ENCODE data around the gene ERFL.
"Not testable (repeated sequence)": the region's sequence is repeated elsewhere in the genome, so short reads cannot be mapped to it uniquely, and the experiment has no call there.

The ERFL gene

GRCh38 chr19:41926763-41927496, 1.3 kb downstream of the ERFL start:
- no peak for DNase-seq (ENCODE audit: low read depth in 2 of 2)

- DNase-seq (ENCODE audit: low read depth in 2 of 2) = no peak
Measured at GRCh38 chr19:41926028-41926762, 2.1 kb downstream of the ERFL start.

DNA sequence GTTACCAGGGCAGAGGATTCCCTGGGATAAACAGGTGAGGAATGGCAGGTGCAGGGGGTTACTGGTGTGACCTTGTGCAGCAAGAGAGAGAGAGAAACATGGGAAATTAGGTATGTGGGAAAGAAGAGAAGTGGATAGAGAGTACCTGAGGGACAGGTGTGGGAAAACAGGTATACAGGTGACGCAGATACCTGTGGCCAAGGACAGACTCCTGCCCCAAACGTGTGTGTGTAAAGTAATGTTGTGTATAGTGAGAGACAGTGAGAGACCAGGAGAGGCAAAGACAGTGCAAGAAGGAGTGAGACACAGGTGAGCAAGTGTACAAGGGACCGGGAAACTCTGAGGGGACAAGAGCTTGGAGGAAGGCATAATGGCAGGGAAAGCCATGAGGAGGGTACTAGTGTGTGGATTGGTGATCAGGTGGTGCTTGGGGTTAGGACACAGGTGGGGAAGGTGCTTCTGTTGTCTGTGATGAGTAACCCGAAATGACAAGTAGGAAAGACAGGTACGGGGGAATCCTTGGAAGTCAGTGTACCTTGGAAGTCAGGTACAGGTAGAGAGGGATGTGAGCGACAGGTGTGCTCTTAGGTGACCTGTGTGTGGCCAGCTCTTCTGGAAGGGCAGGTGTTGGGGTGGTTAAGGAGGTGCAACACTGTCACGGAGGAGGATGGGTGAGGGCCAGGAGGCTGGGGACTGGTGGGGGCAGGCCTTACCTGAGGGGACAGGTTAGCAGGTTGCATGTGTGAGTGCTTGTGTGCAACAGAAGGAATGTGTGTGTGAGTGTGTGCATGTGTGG, 2.8 kb downstream of the ERFL start:
- no peak for DNase-seq (ENCODE audit: low read depth in 2 of 2)

DNA sequence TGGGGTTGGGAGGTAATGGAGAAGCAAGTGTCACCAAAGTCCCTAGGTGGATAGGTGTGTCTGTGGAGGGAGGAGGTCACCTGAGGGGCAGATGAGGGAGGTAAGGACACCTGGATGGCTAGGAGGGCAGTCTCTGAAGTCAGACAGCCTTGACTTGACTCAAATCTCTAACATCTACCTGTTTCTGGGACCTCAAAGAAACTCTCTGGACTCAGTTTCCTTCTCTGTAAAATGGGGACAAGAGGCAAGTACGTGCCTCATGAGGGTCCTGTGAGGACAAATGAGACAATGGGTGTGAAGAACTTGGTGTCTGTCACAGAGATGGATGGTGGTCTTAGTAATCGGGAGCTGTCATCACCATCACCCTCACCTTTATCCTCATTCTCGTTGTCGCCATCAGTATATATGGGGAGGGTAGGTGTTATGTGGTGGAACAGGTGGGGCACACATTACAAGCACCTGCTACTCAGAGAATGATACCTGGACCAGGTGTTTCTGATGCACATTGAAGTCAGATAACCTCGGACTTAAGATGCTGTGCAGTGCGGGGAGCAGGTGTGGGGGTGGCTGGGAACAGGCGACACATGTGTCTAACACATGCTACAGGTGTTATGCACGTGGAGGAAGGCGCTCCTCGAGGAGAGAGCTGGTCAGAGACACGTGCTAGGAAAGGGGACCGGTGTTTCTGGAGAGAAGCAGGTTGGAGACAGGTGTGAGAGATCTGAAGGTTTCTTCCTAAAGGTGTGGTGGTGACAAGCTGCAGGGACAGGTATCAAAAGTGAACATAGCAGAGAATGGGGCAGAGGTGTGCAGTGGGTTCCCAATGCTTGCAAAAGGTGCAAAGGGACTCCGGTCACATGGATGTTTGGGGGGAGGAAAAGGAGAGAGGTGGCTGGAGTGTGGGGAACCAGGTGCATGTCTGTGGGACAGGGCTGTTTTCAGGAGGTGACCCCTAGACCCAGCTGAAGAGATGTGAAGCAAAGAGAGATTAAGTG, 3.8 kb downstream of the ERFL start:
- no peak for DNase-seq (ENCODE audit: low read depth in 2 of 2)

DNA sequence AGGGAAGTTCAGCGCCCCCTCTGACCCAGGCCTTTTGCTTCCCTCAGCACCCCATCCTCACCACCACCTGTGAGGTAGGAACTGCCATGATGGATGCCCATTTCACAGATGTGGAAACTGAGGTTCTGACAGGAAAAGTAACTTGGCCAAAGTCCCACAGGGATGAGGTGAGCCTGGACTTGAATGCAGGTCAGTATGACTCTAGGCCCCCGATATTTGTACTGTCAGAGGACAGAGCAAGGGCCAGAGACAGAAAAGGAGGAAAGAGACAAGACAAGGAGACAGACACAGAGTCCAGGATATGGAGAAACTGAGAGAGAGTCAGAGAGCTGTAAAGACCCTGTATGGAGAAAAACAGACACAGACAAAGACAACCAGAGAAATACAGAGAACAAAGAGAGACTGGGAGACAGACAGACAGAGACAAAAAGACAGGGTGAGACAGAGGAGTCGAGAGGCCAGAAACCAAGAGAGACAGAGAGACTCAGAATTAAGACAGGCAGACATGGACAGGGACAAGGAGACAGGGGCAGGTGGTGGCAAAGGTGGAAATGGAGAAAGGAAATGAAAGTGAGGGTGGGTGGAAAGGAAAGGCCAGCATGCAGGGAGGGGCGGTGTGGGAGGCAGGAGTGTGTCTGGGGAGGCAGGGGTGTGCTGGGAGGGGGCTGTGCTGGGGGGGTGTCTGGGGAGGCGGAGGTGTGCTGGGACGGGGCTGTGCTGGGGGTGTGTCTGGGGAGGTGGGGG, 5.0 kb downstream of the ERFL start:
- no peak for DNase-seq (ENCODE audit: low read depth in 2 of 2)

- no peak for DNase-seq (ENCODE audit: low read depth in 2 of 2)
Measured at GRCh38 chr19:41922585-41922984, 5.7 kb downstream of the ERFL start.

- DNase-seq (ENCODE audit: low read depth in 2 of 2) = no peak
Measured at GRCh38 chr19:41921577-41922576, 6.4 kb downstream of the ERFL start.

- no peak for DNase-seq (ENCODE audit: low read depth in 2 of 2)
Measured at GRCh38 chr19:41920882-41921576, 7.2 kb downstream of the ERFL start.

DNA sequence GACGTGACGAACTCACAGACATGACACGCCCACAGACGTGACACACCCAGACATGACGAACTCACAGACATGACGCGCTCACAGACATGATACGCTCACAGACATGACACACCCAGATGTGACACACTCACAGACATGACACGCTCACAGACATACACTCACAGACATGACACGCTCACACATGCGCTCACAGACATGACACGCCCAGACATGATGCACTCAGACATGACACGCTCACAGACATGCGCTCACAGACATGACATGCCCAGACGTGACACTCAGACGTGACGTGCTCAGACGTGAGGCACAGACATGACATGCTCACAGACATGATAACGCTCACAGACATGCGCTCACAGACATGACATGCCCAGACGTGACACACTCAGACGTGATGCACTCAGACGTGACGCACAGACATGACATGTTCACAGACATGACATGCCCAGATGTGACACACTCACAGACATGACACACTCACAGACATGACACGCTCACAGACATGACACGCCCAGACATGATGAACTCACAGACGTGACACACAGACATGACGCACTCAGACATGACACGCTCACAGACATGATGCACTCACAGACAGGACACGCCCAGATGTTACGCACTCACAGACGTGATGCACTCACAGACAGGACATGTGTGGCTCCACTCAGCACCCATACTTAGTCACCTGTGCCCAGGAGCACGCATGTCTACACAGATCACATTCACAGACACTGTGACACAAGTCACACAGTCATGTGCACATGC, 8.1 kb downstream of the ERFL start:
- no peak for DNase-seq (ENCODE audit: low read depth in 2 of 2)

DNA sequence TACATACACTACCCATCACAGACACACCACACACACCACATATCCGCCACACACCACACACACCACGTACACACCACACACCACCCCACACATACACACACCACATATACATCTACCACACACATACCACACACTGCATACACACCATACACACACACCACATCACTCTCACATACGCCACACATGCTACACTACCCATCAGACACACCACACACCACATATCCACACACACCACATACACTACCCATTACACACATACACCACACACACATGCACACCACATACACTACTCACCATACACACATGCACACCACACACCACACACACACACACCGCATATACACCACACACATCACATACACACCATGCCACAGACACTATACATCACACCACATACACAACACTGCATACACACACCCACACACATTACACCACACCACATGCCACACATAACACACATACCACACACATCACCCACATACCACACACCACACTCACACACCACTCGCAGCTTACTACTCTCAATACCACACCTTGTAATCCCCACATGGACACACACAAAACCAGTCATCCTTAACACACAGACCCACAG, 9.5 kb downstream of the ERFL start:
- DNase-seq (ENCODE audit: low read depth in 2 of 2) = no peak

DNA sequence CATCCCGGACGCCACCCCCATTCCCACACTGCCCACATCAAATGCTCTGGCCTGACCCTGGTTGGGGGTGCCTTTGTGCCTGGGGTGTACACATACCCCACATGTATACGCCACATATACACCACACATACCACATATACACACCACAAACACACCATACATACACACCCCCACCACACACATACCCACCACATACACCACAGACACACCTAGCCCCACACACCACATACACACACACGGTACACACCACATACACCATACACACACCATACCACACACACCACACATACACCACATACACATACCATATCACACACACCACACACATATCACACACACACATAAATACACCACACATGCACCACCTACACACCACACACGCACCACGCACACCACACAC, 10.2 kb downstream of the ERFL start:
- DNase-seq (ENCODE audit: low read depth in 2 of 2) = no peak

GRCh38 chr19:41917676-41918075, 10.6 kb downstream of the ERFL start:
- DNase-seq (ENCODE audit: low read depth in 2 of 2) = no peak

- DNase-seq (ENCODE audit: low read depth in 2 of 2) = no peak
Measured at GRCh38 chr19:41915776-41916414, 12.4 kb downstream of the ERFL start.

GRCh38 chr19:41915021-41915775, 13.1 kb downstream of the ERFL start:
- no peak for DNase-seq (ENCODE audit: low read depth in 2 of 2)

GRCh38 chr19:41914424-41914834, 13.8 kb downstream of the ERFL start:
- not testable (repeated sequence) for DNase-seq (ENCODE audit: low read depth in 2 of 2)

All from fibroblast of skin of left quadriceps (primary cell).